Fibroblast of lung (primary cell): ENCODE measurements around the gene PRKAR1A.

Source experiments
- EZH2 ChIP-seq: IDR thresholded peaks from 2 replicates; pipeline ENCODE4 v1.5.1; 2012; ENCODE audit warnings: low read length, control low read depth, mild to moderate bottlenecking; ENCODE audit errors: missing control alignments
- TF ChIP-seq, protein P1 (sequence below), 2 donors: IDR thresholded peaks in 1 of 2; conservative IDR thresholded peaks in 1 of 2; 1 replicate in 1 of 2; 2 replicates in 1 of 2; pipeline ENCODE4 v1.5.1; 2011 to 2012; ENCODE audit warnings: low read length in 2 of 2, control low read depth in 1 of 2, inconsistent platforms in 1 of 2, low read depth in 1 of 2, mild to moderate bottlenecking in 1 of 2

DNA sequence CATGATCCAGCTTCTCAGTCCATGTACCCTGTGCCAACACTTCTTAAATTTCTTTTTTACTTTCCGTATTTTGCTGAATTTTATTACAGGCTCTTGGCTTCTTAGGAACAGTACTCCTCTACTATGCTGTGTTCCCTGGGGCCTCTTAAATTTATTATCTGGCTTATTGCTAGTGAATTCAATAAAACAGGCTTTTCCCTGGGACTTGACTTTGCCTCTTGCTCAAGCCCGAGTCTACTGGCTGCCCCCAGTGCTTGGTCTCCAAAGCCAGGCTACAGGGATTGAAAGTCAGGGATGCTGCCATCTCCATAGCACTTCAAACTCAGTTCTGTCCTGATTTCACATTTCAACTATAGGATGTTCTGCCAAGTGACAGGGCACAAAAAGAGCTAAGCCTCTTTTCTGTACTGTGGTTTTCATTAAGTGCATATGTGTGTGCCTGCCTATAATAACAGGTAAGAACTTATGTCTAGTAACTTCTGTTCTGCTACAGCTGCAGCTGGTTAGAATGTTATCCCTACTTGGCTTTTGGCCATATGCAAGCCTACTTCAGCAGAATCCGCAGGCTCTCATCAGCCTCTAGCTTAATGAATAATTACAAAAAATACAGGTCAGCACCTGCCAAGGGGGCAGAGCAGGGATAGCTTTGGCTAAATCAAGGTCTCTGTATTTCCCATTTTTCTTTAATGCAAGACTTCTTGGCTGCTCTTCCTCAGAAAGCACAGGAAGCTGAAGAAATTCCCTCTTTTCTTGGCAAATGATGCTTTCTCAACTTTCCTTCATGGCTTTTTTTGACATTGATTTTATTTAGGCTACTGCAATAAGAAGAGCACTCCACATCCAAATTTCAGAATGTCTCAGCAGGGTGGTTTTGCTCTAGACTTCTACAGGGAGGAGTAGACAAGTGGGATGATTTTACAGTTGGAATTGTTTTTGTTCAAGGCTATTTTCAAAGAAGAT is 80.7 kb downstream of the PRKAR1A start:
- TF ChIP-seq, protein P1, sequence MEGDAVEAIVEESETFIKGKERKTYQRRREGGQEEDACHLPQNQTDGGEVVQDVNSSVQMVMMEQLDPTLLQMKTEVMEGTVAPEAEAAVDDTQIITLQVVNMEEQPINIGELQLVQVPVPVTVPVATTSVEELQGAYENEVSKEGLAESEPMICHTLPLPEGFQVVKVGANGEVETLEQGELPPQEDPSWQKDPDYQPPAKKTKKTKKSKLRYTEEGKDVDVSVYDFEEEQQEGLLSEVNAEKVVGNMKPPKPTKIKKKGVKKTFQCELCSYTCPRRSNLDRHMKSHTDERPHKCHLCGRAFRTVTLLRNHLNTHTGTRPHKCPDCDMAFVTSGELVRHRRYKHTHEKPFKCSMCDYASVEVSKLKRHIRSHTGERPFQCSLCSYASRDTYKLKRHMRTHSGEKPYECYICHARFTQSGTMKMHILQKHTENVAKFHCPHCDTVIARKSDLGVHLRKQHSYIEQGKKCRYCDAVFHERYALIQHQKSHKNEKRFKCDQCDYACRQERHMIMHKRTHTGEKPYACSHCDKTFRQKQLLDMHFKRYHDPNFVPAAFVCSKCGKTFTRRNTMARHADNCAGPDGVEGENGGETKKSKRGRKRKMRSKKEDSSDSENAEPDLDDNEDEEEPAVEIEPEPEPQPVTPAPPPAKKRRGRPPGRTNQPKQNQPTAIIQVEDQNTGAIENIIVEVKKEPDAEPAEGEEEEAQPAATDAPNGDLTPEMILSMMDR (conservative IDR thresholded peaks at IDR 0.05 in 1 of 2, IDR thresholded peaks at IDR 0.05 in 1 of 2; ENCODE audit: low read depth in 1 of 2, low read length in 2 of 2): no peak
- no peak for TF ChIP-seq EZH2
